Ishikawa (cell line): ENCODE results near the gene ROBO2.

Experiments used
- CEBPB ChIP-seq: IDR thresholded peaks from 2 replicates; pipeline ENCODE4 v1.6.1; 2012
- EP300 ChIP-seq: IDR thresholded peaks from 2 replicates; pipeline ENCODE4 v1.6.1; 2012; ENCODE audit warnings: borderline replicate concordance
- FOXM1 ChIP-seq: IDR thresholded peaks from 2 replicates; pipeline ENCODE4 v1.6.1; 2012; ENCODE audit warnings: low read depth, borderline replicate concordance
- TAF1 ChIP-seq: IDR thresholded peaks from 2 replicates; pipeline ENCODE4 v1.6.1; 2012; ENCODE audit warnings: low read depth, mild to moderate bottlenecking
- TCF12 ChIP-seq: IDR thresholded peaks from 2 replicates; pipeline ENCODE4 v1.6.1; 2012; ENCODE audit warnings: low read depth
- YY1 ChIP-seq: IDR thresholded peaks from 2 replicates; pipeline ENCODE4 v1.6.1; 2012; ENCODE audit warnings: low read depth
- TF ChIP-seq, protein P1 (sequence below): IDR thresholded peaks from 2 replicates; pipeline ENCODE4 v1.6.1; 2012
- TF ChIP-seq, protein P2 (sequence below): IDR thresholded peaks from 2 replicates; pipeline ENCODE4 v1.6.1; 2012; ENCODE audit warnings: low read depth, mild to moderate bottlenecking

DNA sequence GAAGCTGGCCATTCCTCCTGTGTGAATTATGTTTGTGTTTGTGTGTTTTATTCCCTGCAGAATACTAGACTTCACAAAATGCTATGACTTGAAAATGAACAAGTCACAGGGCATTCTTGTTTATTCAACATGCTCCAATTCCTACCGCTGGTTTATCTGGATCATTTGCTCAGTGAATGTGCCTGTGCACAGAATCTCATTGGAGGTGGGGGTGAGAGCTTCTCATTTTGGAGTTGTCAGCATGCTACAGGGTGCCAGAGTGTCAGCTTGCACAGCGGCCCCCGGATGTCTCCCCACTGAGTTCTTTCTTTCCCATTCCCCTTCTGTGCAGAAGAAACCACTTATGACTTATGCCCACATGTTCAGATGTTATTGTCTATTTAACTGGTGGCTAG lies 428.7 kb downstream of the ROBO2 start:
- TF ChIP-seq TAF1 (no peak), YY1 (no peak), CEBPB (no peak), TCF12 (no peak), EP300 (no peak), FOXM1 (no peak)
- TF ChIP-seq, protein P1, sequence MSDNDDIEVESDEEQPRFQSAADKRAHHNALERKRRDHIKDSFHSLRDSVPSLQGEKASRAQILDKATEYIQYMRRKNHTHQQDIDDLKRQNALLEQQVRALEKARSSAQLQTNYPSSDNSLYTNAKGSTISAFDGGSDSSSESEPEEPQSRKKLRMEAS, result no peak
- TF ChIP-seq, protein P2, sequence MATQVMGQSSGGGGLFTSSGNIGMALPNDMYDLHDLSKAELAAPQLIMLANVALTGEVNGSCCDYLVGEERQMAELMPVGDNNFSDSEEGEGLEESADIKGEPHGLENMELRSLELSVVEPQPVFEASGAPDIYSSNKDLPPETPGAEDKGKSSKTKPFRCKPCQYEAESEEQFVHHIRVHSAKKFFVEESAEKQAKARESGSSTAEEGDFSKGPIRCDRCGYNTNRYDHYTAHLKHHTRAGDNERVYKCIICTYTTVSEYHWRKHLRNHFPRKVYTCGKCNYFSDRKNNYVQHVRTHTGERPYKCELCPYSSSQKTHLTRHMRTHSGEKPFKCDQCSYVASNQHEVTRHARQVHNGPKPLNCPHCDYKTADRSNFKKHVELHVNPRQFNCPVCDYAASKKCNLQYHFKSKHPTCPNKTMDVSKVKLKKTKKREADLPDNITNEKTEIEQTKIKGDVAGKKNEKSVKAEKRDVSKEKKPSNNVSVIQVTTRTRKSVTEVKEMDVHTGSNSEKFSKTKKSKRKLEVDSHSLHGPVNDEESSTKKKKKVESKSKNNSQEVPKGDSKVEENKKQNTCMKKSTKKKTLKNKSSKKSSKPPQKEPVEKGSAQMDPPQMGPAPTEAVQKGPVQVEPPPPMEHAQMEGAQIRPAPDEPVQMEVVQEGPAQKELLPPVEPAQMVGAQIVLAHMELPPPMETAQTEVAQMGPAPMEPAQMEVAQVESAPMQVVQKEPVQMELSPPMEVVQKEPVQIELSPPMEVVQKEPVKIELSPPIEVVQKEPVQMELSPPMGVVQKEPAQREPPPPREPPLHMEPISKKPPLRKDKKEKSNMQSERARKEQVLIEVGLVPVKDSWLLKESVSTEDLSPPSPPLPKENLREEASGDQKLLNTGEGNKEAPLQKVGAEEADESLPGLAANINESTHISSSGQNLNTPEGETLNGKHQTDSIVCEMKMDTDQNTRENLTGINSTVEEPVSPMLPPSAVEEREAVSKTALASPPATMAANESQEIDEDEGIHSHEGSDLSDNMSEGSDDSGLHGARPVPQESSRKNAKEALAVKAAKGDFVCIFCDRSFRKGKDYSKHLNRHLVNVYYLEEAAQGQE, result no peak
